Measurements from ENCODE around the gene C6orf62.

- TF ChIP-seq POLR2A (IDR thresholded peaks at IDR 0.05; ENCODE audit: low read depth, low read length) (no peak), CTCF (conservative IDR thresholded peaks at IDR 0.05; ENCODE audit: low read depth, low read length) (no peak), SMC3 (IDR thresholded peaks at IDR 0.05; ENCODE audit: low read depth, low read length) (no peak), FOS (IDR thresholded peaks at IDR 0.05; ENCODE audit: low read depth, low read length) (no peak), RCOR1 (IDR thresholded peaks at IDR 0.05; ENCODE audit: insufficient replicate concordance, low read length) (no peak), MAZ (IDR thresholded peaks at IDR 0.05; ENCODE audit: borderline replicate concordance, low read depth, low read length) (no peak), USF2 (IDR thresholded peaks at IDR 0.05; ENCODE audit: low read depth, low read length) (no peak), RAD21 (IDR thresholded peaks at IDR 0.05; ENCODE audit: low read length) (no peak), CHD1 (IDR thresholded peaks at IDR 0.05; ENCODE audit: low read depth, low read length) (no peak), MAFK (IDR thresholded peaks at IDR 0.05; ENCODE audit: low read depth, low read length) (no peak), MXI1 (IDR thresholded peaks at IDR 0.05; ENCODE audit: borderline replicate concordance, low read depth, low read length) (no peak), BHLHE40 (IDR thresholded peaks at IDR 0.05; ENCODE audit: low read depth, low read length) (no peak), RFX5 (IDR thresholded peaks at IDR 0.05; ENCODE audit: low read depth, low read length) (no peak)
Measured at GRCh38 chr6:24749297-24749696, 30.3 kb upstream of the C6orf62 start.

Data from IMR-90 (cell line).